Esophagus muscularis mucosa (tissue), 3 donors: ENCODE measurements around the gene UBE2D1.

Source experiments
- POLR2AphosphoS5 ChIP-seq, 2 donors: sonication (generic); formaldehyde crosslinking; IDR thresholded peaks; one replicate each; pipeline ENCODE4 v1.6.1; 2017; ENCODE audit warnings: antibody characterized with exemption in 2 of 2
- TF ChIP-seq, protein P1 (sequence below), 3 experiments: fragments of 200-600 bp in 2 of 3; fragments of 450-650 bp in 1 of 3; sonication (generic) in 2 of 3; IDR thresholded peaks; one replicate each; pipeline ENCODE4 v1.5.1; 2017 to 2019; ENCODE audit warnings: antibody characterized with exemption in 3 of 3, mild to moderate bottlenecking in 2 of 3, moderate library complexity in 1 of 3

- TF ChIP-seq, protein P1, sequence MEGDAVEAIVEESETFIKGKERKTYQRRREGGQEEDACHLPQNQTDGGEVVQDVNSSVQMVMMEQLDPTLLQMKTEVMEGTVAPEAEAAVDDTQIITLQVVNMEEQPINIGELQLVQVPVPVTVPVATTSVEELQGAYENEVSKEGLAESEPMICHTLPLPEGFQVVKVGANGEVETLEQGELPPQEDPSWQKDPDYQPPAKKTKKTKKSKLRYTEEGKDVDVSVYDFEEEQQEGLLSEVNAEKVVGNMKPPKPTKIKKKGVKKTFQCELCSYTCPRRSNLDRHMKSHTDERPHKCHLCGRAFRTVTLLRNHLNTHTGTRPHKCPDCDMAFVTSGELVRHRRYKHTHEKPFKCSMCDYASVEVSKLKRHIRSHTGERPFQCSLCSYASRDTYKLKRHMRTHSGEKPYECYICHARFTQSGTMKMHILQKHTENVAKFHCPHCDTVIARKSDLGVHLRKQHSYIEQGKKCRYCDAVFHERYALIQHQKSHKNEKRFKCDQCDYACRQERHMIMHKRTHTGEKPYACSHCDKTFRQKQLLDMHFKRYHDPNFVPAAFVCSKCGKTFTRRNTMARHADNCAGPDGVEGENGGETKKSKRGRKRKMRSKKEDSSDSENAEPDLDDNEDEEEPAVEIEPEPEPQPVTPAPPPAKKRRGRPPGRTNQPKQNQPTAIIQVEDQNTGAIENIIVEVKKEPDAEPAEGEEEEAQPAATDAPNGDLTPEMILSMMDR (IDR thresholded peaks at IDR 0.05), result no peak
- TF ChIP-seq POLR2AphosphoS5 (IDR thresholded peaks at IDR 0.05), result no peak
These were observed 32.6 kb upstream of the UBE2D1 start for GRCh38 chr10:58302254-58302653.
